HG03108 (cell line): ENCODE measurements around the gene COG4.
"Not testable (repeated sequence)": the region's sequence is repeated elsewhere in the genome, so short reads cannot be mapped to it uniquely, and the experiment has no call there.

ENCODE experiments used
- ATAC-seq: cut with Tn5 transposase; IDR thresholded peaks from one replicate; pipeline ENCODE4 v1.9.1; 2021; ENCODE audit warnings: moderate library complexity; ENCODE audit not compliant: unreplicated experiment

Gene COG4

DNA sequence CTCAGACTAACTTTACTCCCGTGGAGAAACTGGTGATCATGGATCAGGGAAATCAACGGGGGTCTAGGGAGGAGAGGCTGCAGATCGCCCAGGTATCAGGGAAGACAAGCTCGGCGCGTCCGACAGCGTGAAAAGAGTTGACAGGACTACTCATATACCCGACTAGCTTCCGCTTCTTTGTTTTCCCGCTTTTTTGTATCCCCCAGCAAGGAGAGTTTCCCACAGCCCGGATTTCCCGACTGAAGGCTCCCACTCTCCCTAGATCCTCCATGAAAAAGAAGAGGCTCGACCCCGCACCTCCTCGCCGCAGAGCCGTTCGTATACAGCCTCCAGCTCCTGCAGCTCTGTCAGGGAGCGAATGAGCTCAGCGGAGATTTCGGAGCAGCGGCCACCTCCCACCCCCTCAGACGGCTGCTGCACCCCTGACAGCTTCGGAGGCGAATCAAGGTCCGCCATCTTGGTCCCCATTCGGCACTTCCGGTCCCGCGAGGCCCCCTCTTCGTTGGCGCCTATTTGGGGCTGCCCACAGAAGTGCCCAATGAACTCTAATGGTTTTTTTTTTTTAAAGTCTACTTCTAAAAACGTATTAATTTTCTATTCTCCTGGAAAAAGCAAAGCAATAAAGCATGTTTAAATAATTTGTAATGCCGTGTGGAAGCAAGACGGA is at the start of gene COG4:
Gene COG4 (minus strand): TSS at position 479 of the 667 bp plus-strand sequence. CDS start 11 bp downstream, at position 468.
- peak; percentile 59 for ATAC-seq

GRCh38 chr16:70572926-70573270 is 49.5 kb upstream of the COG4 start:
- ATAC-seq = no peak

GRCh38 chr16:70572050-70572925 is 48.9 kb upstream of the COG4 start:
- no peak for ATAC-seq

DNA sequence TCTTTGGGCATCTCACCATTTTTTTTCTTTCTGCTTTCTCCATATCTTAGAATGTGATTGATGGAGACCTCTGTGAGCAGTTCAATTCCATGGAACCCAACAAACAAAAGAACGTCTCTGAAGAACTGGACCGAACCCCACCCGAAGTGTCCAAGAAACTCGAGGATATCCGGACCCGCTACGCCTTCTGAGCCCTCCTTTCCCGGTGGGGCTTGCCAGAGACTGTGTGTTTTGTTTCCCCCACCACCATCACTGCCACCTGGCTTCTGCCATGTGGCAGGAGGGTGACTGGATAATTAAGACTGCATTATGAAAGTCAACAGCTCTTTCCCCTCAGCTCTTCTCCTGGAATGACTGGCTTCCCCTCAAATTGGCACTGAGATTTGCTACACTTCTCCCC is 48.3 kb upstream of the COG4 start:
- no peak for ATAC-seq

DNA sequence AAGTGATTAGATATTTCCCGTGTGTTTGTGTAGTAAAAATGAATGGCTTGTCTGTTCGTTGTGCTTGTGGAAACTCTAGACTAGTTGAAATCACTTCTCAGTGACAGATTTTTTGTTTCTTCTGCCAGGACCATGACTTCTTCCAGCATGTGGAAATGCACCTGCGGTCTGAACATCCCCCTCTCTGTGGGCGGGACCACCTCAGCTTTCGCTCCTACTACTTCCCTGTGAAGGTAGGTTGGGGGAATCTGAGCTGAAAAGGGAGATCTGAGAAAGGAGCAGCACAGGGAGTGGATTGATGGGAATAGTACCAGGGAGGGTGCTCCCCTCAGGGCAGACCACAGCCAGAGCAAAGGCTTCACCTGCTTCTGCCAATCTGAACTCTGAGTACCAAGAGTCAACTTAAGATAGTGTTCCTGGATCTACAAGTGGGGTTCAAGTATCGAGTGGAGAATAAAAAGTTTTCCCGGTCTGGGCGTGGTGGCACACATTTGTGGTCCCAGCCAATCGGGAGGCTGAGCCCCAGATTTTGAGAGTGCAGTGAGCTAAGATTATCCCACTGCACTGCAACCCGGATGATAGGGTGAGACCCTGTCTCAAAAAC is 47.7 kb upstream of the COG4 start:
- ATAC-seq = no peak

DNA sequence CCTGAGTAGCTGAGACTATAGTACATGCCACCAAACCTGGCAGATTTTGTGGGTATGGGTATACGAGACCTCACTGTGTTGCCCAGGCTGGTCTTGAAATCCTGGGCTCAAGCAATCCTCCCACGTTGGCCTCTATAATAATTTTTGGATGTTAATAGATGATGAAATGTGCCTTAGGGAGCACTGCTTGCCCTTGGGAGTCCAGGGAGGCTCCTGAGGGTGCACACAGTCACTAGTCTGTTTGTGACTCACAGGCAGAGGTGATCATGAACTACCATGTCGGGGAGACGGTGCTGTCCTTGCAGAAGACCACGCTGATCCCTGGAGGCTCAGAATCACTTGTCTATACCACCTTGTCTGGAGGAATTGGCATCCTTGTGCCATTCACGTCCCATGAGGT is 46.4 kb upstream of the COG4 start:
- no peak for ATAC-seq

GRCh38 chr16:70568601-70569237 is 45.4 kb upstream of the COG4 start:
- ATAC-seq = no peak

DNA sequence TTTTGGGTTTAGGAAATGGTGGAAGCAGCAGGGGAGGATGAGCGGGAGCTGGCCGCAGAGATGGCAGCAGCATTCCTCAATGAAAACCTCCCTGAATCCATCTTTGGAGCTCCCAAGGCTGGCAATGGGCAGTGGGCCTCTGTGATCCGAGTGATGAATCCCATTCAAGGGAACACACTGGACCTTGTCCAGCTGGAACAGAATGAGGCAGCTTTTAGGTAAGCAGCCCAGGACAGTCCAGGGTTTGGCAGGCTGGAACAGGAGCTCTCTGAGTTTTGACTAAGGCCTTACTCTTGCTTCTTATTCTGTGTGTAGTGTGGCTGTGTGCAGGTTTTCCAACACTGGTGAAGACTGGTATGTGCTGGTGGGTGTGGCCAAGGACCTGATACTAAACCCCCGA is 41.7 kb upstream of the COG4 start:
- no peak for ATAC-seq

GRCh38 chr16:70563636-70564035 is 40.3 kb upstream of the COG4 start:
- ATAC-seq = no peak

DNA sequence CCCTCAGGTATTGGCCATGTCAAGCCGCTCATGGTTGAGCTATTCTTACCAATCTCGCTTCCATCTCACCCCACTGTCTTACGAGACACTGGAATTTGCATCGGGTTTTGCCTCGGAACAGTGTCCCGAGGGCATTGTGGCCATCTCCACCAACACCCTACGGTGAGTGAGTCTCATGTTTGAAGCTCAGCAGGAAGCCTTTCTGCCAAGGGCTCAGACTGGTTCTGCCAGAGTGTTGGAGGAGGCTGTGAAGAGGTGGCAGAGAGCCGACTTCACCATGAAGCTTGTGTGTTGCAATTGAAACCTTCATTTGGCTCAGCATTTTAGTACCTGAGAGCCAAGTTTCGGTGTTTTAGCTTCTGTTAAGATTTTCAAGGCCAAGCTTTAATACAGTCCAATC is 38.3 kb upstream of the COG4 start:
- no peak for ATAC-seq

DNA sequence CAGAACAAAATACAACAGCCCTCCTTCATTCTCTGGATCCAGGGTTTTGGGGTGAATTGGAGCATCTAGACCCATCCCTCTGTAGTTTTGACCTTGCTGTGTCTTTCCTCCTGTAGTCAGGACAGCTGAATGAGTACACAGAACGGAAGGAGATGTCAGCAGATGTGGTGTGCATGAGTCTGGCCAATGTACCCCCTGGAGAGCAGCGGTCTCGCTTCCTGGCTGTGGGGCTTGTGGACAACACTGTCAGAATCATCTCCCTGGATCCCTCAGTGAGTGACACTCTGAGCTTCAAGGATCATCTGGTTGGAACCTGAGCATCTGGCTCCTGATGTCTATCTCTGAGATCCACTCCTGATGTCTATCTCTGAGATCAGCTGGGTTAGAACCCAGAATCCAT is 32.7 kb upstream of the COG4 start:
- ATAC-seq = no peak

- no peak for ATAC-seq
Measured at GRCh38 chr16:70553645-70554044, 30.3 kb upstream of the COG4 start.

DNA sequence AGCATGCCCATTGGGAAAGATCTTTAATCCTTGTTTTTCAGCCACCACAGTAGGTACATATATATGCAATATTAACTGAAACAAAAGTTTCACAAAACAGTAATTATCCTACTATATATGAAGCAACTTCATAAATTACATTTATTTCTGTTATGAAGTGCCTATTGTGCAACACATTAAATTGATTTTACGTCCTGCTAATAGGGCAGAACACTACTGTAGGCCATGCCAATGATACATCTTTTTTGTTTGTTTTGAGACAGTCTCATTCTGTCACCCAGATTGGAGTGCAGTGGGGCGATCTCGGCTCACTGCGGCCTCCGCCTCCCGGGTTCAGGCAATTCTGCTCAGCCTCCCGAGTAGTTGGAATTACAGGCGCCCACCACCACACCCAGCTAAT is 29.3 kb upstream of the COG4 start:
- no peak for ATAC-seq

DNA sequence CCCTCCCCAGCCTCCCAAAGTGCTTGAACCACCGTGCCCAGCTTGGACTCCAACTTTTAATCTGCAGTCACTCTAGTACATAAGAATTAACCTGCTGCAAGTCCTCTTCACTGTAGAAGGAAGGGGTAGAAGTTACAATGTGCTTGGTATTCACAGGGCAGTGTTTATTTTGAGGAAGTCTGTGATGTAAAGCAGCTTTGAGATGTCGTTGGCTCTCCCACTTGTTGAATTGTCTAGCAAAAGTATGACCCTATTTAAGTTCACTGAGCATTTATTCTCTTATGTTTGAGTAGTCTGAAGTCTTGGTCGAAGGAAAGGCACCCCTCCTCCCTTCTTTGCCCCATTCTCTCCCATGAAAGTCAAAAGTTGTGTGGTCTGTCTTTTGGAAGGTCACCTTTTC is 28.4 kb upstream of the COG4 start:
- no peak for ATAC-seq

GRCh38 chr16:70550082-70550481 is 26.7 kb upstream of the COG4 start:
- no peak for ATAC-seq

DNA sequence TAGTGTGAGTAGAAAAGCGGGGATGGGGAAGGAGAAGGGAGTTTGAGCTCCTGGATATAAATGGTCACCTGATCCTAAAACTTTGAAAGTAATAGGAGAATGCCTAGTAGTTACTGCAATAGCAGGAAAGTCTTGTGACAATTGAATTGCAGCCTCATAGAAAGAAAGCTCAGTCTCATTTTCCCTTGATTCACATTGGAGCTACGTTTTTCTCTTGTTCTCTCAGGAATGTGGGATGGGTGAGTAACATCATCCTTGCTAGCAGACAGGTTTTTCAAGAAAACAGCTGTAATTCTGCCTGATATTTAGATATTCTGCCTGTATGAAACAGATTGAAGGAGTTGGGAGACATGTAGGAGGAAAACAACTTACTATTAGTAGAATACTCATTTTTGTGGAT is 25.6 kb upstream of the COG4 start:
- no peak for ATAC-seq

DNA sequence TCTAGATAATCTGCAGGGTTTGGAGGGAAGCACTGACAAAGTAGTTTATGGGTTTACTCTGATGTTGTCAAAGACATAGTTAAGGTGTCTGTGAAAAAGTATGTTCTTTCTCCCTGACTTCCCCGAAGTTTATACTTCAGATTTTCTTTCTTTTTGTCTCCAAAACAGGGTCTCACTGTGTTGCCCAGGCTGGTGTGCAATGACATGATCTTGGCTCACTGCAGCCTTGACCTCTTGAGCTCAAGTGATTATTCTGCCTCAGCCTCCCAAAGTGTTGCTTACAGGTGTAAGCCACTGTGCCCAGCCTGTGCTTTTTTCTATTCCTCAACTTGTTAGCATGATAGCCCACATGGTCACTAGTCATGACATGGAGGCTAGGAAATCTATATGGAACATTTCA is 21.2 kb upstream of the COG4 start:
- ATAC-seq = no peak

DNA sequence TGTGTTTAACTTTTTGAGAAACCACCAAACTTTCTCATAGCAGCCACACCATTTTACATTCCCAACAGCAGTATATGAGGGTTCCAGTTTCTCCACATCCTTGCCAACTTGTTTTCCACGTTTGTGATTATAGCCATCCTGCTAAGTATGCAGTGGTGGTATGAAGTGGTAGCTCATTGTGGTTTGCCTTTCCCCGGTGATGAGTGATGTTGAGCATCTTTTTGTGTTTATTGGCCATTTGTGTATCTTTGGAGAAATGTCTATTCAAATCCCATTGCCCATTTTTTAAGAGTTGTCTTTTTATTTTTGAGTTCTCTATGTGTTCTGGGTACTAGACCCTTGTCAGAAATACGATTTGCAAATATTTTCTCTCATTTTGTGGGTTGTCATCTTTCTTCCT is 17.6 kb upstream of the COG4 start:
- ATAC-seq = no peak

- no peak for ATAC-seq
Measured at GRCh38 chr16:70534971-70535370, 11.6 kb upstream of the COG4 start.

DNA sequence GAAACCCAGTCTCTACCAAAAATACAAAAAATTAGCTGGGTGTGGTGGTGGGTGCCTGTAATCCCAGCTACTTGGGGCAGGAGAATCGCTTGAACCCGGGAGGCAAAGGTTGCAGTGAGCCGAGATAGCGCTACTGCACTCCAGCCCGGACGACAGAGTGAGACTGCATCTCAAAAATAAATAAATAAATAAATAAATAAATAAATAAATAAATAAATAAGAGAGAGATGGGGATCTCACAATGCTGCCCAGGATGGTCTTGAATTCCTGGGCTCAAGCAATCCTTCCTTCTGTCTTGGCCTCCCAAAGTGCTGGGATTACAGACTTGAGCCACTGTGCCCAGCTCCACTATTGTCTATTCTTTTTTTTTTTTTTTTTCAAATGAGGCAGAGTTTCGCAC is 6.6 kb upstream of the COG4 start:
- not testable (repeated sequence) for ATAC-seq

GRCh38 chr16:70529051-70529777 is 5.9 kb upstream of the COG4 start:
- no peak for ATAC-seq
